ENCODE data around the gene LMTK3.
"Not testable (repeated sequence)": the region's sequence is repeated elsewhere in the genome, so short reads cannot be mapped to it uniquely, and the experiment has no call there.

Gene LMTK3

GRCh38 chr19:48540110-48540509 is 28.5 kb upstream of the LMTK3 start:
- DNase-seq = no peak

- no peak for DNase-seq
Observed at GRCh38 chr19:48539503-48540096, 28.0 kb upstream of the LMTK3 start.

DNA sequence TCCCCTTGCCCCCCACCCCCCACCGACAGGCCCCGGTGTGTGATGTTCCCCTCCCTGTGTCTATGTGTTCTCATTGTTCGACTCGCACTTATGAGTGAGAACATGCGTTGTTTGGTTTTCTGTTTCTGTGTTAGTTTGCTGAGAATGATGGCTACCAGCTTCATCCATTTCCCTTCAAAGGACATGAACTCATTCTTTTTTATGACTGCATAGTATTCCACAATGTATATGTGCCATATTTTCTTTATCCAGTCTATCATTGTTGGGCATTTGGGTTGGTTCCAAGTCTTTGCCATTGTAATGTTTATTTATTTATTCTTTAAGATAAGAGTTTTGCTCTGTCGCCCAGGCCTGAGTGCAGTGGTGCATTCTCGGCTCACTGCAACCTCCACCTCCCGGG is 26.4 kb upstream of the LMTK3 start:
- not testable (repeated sequence) for DNase-seq

GRCh38 chr19:48537541-48537940 is 25.9 kb upstream of the LMTK3 start:
- no peak for DNase-seq

- no peak for DNase-seq
Observed at GRCh38 chr19:48533770-48534169, 22.1 kb upstream of the LMTK3 start.

DNA sequence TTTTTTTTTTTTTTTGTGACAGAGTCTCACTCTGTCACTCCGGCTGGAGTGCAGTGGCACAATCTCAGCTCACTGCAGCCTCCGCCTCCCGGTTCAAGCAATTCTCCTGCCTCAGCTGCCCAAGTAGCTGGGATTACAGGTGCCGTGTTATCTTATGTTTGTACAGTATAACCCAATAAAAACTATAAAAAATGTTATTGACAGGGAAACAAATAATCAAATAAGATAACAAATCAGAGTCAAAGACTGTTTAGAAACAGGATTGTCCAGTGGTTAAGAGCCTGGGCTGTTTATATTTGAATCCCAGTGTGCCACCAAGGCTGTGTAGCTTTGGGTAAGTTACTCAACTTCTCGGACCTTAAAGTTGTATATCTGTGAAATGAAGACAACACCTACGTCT is 19.1 kb upstream of the LMTK3 start:
- no peak for DNase-seq

DNA sequence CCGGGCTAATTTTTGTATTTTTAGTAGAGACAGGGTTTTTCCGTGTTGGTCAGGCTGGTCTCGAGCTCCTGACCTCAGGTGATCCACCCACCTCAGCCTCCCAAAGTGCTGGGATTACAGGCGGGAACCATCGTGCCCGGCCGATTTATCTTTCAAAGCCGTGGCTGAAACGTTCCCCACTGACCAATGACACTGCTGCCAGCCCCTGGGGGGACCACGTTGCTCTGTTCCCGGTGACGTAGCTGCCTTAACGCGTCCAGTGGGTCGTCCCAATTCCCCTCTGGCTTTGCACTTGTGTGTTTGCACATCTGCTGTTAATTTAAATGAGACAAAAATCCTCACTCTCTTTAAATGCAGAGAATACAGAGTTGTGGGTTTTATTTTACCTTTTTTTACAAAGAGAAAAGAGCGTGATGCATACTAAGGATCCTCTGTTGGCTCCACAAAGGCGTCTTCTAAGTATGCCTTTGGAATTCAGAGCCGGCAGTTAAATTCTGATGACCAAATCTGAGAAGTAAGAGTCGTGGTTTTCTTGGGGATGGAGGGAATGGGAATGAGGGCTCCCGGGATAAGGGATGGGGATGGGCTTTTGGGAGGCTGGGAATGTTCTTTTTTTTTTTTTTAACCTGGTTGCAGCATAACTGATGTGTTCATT is 18.6 kb upstream of the LMTK3 start:
- DNase-seq = no peak

GRCh38 chr19:48529156-48529555 is 17.5 kb upstream of the LMTK3 start:
- no peak for DNase-seq

GRCh38 chr19:48524732-48525131 is 13.1 kb upstream of the LMTK3 start:
- no peak for DNase-seq

DNA sequence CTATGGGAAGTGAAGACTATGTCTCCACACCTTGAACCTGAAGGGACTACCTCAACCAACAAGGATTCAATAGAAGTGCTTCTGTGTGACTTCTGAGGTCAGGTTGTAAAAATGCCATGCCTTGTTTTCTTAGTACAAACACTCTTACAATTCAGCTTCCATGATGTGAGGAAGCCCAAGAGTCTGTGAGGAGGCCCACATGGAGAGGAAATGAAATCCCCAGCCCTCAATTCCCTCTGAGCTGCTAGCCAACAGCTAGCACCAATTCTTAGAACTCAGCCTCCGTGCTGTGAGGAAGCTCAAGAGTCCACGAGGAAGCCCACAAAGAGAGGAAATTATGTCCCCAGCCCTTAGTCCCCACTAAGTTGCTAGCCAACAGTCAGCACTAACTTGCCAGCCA is 12.6 kb upstream of the LMTK3 start:
- no peak for DNase-seq

- no peak for DNase-seq
Observed at GRCh38 chr19:48520134-48520533, 8.5 kb upstream of the LMTK3 start.

- not testable (repeated sequence) for DNase-seq
Observed at GRCh38 chr19:48519426-48519825, 7.8 kb upstream of the LMTK3 start.

DNA sequence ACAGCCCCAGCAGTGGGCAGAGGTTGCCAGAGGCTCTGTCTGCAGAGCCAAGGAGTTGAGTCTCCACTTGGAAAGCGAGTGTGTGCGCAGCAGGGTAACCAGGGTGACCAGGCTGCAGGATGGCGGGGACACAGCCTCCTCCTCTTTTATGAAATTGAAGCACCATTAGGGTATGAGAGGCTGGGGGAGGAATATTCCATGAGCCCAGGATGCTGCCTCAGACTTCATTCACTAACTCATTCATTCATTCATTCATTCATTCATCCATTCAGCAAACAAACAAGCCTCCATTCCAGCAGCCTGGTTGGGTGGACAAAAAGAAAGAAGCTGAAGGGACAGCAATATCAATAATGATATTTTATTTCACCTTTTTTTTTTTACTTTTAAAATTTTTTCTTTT is 6.6 kb upstream of the LMTK3 start:
- DNase-seq = no peak

DNA sequence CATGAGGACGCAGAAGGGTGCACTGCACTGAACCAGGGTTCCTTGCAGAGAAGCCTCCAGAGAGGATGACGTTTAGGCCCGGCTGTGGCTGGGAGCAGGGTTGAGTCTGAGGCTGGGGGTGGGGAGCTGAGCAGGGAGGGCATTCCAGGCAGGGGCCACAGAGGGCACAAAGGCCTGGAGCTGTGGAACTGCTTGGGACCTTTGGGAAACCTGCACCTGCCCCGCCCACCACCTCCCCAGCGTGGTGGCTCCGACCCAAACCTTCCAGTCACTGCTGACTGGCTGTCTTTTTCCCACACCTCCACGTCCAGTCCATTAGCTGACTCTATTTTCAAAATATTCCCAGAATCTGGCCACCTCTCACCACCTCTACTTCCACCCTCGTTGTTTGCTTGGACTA is 4.9 kb upstream of the LMTK3 start:
- no peak for DNase-seq

- no peak for DNase-seq
Observed at GRCh38 chr19:48514123-48514458, 2.5 kb upstream of the LMTK3 start.

GRCh38 chr19:48513289-48514122 is 1.9 kb upstream of the LMTK3 start:
- peak; percentile 63 for DNase-seq

GRCh38 chr19:48512504-48513288 is 1.1 kb upstream of the LMTK3 start:
- no peak for DNase-seq

- no peak for DNase-seq
Observed at GRCh38 chr19:48511321-48511731, 309 bp downstream of the LMTK3 start.

GRCh38 chr19:48510421-48511268 is 990 bp downstream of the LMTK3 start:
- DNase-seq = peak; percentile 73

DNA sequence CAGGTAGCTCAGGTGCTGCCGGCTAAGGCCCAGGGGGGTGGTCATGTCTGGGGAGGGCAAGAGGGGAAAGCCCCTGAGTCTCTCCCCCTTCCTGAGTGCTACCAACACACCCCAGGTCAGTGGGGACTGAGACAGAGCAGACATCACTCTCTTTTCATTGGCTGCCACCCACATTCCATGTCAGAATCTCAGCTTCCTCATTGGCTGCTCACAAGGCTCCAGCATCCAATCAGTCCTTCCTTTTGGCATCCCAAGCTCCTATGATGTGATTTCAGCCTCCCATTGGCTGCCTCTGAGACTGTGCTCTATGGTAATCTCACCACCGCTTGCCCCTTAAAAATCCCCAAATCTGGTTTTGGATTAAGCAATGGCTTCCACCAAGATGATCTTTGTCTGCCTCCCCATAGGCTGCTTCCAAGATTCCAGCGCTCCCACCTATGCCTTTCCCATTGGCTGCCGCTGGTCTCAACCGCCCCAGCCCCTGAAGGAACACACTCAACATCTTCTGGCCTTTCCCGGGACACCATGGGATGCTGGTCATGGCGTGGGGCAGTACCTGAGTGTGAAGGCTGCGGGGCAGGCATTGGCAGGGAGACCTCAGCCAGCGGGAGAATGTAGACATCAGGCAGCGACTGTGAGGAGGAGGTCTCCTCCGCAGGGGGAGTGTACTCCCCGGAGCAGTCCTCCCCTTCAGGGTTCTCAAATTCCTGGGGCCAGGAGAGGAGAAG is 2.0 kb downstream of the LMTK3 start:
- DNase-seq = no peak

GRCh38 chr19:48508729-48509411 is 2.8 kb downstream of the LMTK3 start:
- no peak for DNase-seq

Data from activated T-cell treated with anti-CD3 and anti-CD28 coated beads for 4 hours (primary cell).